Measurements from ENCODE around the gene PMVK.

PMVK gene

DNA sequence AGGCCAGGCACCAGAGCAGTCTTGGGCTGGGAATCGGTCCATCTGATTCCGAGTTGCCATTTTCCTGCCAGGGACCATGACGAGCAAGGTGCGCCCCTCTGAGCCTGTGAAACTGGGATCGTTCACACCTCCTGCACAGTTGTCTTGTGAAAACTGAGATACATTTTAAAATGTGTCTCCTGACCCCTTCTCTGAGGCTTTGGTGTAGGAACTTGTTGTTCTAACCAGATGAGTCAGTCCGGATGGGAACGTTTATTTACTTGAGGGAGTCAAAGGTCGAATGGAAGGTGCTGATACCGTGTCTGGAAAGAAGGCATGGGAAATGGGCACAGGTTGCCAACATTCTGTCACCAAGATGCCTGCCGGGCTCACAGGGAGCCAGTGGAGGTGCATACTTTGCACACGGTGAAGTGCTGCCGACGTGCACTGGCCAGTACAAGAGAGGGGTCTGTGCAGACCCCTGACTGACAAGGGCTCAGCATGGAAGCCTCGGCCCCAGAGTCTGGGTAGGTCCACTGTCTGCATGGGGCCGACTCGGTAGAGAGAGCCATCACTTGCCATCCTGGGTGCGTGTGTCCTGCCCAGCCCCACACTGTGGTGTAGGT, 59.0 kb downstream of the PMVK start:
- no peak for DNase-seq

- DNase-seq: no peak
Observed at GRCh38 chr1:154876842-154877369, 59.6 kb downstream of the PMVK start.
